CD4-positive, alpha-beta T cell treated with Interleukin-21 for 1 hour (primary cell): ENCODE data around the gene NDUFA3.
A peak's percentile ranks its signal among the peaks of the same experiment; 100 is the strongest.
"Not testable (repeated sequence)": the region's sequence is repeated elsewhere in the genome, so short reads cannot be mapped to it uniquely, and the experiment has no call there.

ENCODE experiments used
- DNase-seq: peaks from one replicate; pipeline ENCODE4 v3.0.0-alpha.2; 2020

The NDUFA3 gene

DNA sequence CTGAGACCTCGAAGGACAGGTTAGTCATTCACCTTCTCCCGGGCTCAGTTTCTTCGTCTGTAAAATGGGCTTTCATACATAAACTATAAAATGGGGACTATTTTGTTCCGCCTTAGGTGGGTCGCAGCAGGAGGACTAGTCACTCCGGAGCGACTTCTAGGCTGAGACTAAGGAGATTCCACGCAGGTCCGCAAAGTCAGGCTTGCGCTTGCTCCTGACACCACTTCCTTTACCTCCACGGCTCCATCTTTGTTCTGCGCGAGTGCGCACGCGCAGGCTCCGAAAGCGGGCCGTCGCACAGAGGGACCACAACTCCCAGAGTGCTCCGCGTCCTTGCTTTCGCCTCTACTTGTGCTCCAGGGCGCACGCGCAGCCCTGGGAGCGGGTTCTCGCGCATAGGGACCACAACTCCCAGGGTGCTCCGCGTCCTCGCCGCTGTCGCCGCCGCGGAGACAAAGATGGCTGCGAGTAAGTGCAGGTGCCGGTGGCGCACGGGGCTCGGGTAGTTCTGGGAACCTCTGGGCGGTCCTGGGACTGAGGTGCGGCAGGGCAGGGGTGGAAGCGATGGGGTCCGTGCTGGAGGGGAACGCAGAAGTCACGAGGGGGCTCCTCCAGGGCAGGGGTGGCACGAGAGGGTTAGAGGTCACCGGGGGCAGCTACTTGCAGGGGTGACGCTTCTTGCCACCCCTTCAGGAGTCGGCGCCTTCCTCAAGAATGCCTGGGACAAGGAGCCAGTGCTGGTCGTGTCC lies at the start of gene NDUFA3:
NDUFA3 (plus strand) TSS at position 435 of the 749 bp plus-strand sequence; CDS start at position 459, 24 bp downstream.
- DNase-seq = peak; percentile 99

DNA sequence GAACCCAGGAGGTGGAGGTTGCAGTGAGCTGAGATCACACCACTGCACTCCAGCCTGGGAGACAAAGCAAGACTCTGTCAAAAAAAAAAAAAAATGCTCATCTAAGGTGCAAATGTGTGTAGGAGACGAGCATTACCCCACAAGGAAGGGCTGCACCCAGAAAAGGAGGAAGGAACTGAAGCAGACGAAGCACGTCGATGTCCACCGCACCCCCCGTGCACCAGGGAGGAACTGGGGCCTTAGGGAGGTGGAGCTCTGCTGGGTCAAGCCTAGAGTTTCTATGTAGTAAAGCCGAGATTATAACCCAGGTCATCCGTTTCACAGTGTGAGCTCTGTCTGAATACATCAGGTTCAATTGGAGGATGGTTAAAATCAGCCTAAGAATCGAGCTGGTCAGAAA lies 40.0 kb upstream of the NDUFA3 start:
- DNase-seq = no peak

DNA sequence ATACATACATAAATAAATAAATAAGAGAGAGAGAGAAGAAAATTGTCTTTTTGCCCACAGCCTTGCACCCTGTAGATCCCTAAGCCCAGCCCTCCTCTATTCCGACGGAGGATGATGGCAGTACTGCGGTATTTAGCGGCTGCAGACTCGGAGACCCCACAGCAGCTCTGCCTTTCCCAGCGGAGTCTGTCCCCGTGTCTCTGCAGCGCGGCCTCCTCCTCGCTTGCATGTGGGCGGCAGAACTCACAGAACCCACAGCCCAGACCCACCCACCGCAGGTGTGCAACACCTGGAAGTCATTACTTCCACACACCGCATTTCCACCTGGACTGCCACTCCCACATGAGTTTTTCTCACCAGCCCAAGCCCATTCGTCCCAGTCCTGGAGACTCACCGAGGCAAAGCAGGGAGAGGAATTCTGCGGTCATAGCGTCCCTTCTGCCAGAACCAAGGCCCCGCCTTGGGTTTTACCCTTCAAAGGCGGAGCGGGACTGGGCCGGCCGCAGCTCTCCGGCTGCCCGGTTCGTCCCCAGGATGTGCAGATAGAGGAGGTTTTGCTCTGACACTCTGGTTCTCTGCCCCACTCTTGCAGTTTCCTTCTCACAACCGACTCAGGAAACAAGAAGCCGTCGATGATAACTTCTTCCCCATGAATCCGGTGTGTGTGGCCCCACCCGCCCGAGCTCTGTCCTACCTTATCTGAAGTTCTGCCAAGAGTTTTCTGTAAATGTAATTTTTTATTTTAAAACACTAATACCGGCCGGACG lies 39.1 kb upstream of the NDUFA3 start, which contains the start of gene VSTM1:
VSTM1 (minus strand) TSS at position 548 of the 767 bp plus-strand sequence; CDS start at position 428, 120 bp downstream.
- DNase-seq = no peak

DNA sequence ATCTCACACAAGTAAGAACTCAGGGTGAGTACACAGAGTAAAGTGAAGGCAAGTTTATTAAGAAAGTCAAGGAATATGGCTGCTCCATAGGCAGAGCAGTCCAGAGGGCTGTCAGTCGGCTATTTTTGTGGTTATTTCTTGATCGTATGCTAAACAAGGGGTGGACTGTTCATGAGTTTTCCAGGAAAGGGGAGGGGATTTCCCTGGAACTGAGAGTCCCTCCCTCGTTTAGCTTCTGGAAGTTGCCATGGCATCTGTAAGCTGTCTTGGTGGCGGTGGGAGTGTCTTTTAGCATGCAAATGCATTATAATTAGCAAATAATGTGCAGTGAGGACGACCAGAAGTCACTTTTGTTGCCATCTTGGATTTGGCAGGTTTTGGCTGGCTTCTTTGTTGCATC lies 33.2 kb upstream of the NDUFA3 start:
- no peak for DNase-seq

DNA sequence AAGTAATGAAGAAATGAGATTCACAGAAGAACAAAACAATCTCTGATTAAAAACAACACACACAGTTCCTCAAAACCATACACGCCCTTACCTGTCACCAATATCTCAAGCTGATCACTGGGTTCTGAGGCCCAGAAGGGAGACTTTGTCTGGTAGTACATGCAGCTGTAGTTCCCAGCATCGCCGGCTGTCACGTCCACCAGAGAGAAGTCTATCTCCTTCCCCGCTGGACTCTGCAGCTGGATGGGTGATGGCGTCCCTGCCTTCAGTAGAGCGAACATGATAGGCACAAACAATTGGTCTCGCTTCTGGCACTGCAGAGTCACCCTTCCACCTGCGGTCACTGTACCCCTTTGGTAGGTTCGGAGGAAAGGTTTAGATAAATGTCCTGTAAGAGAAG lies 28.8 kb upstream of the NDUFA3 start:
- no peak for DNase-seq

DNA sequence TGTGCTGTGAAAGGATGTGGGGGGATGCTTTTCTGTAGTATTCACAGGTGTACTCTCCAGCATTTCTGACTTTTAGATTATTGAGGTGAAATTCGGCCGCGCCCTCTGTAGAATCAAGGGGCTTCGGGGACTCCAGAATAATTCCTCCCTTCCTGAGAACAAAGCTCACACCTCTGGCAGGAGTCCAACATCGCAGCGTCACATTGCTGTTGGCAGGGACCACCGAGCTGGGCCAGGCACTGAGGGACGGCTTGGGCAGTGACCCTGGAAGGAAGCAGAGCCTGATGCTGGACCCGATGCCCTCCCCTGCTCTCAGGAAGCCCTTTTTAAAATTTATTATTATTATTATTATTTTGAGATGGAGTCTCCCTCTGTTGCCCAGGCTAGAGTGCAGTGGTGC lies 27.8 kb upstream of the NDUFA3 start:
- no peak for DNase-seq

DNA sequence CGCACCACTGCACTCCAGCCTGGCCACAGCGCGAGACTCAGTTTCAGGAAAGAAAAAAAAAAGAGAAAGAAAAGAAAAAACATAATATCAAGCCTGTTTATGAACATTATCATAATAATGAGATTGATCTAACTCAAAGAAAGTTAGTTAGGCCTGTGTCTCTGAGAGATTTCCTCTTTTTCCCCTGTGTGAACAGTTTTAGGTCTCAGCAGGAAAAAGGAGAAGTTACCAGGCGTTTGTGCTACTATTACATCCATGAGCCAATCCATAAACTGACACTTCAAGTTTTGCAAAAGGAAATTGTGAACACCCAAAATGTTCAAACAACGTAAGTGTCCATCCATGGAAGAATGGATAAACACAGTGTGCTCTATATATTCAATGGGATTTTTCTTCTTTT lies 25.3 kb upstream of the NDUFA3 start:
- DNase-seq = no peak

DNA sequence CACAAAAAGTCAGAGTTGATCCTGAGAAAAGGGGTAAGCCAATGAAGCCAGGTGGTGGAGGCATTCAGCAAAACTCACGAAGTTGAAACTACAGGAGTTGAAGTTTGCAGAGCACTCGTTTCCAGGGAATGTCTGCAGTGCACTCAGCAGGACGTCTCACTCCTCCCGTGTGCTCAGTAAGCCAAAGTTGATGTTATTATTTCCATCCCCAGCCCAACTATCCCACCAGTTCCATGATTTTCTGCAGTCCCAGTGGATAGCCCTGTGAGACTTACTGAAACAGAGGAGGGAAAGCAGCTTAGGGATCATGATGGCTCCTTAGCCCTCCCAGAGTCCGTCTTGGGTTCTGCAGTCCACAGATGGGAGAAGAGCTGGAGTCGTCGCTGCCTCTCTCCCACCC lies 21.6 kb upstream of the NDUFA3 start, which contains the start of gene TARM1:
TARM1 (minus strand) TSS at position 334 of the 400 bp plus-strand sequence; CDS start at position 309, 25 bp downstream.
- no peak for DNase-seq

DNA sequence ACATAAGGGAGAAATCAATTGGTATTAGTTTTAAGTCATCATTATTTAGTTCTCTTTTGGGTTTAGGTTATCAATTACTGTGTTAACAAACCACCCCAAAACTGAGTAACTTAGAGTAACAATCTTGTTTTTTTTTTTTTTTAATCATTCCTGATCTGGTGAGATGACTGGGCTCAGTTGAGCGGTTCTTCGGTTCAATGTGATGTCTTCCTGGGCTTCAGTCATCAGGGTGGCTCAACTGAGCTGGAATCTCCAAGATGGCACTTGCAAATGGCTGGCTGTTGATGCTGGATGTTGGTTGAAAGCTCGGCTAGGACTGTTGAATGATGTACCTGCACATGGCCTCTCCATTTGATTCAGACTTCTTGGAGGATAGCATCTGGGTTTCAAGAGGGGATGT lies 18.2 kb upstream of the NDUFA3 start:
- DNase-seq = no peak

DNA sequence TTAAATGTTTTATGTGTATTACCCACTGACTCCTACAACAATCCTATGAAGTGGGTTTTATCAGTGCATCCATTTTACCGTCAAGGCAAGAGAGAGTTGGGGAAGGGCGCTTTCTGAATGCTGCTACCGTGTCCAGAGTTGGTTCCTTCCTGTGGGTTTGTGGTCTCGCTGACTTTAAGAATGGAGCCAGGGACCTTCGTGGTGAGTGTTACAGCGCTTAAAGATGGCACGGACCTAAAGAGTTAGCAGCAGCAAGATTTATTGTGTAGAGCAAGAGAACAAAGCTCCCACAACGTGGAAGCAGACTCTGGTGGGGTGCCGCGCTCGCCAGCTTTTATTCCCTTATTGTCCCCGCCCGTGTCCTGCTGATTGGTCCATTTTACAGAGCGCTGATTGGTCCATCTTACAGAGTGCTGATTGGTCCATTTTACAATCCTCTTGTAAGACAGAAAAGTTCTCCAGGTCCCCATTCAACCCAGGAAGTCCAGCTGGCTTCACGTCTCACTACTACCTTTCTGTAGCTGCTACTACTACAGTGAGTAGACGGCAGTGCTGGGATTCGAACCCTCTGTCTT lies 8.1 kb upstream of the NDUFA3 start:
- no peak for DNase-seq

DNA sequence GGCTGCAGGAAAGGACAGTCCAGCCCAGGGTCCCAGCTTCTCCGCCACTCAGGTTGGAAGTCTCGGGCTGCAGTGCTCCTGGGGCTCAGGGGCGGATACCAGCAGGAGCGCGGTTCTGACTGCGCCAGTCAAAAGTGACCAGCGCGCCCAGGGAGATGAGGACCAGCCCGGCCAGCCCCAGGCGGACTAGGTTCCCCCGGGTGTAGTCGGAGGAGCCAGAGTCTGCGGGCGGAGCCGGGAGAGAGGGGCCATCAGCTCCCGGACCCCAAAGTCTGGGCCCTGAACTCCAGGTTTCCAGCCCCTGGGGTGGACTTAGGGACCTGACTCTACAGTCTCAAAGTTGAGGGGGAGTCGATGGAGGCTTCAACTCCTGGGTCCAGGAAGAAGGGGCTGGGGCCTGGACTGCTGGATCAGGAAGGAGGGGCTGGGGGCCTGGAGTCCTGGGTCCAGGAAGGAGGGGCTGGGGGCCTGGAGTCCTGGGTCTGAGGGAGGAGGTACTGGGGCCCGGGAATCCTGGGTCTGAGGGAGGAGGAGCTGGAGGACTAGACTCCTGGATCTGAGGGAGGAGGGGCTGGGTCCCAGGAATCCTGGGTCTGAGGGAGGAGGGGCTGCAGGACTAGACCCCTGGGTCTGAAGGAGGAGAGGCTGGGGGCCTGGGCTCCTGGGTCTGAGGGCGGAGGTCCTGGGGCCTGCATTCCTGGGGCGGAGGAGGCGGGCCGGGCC lies 7.4 kb upstream of the NDUFA3 start:
- DNase-seq = no peak

DNA sequence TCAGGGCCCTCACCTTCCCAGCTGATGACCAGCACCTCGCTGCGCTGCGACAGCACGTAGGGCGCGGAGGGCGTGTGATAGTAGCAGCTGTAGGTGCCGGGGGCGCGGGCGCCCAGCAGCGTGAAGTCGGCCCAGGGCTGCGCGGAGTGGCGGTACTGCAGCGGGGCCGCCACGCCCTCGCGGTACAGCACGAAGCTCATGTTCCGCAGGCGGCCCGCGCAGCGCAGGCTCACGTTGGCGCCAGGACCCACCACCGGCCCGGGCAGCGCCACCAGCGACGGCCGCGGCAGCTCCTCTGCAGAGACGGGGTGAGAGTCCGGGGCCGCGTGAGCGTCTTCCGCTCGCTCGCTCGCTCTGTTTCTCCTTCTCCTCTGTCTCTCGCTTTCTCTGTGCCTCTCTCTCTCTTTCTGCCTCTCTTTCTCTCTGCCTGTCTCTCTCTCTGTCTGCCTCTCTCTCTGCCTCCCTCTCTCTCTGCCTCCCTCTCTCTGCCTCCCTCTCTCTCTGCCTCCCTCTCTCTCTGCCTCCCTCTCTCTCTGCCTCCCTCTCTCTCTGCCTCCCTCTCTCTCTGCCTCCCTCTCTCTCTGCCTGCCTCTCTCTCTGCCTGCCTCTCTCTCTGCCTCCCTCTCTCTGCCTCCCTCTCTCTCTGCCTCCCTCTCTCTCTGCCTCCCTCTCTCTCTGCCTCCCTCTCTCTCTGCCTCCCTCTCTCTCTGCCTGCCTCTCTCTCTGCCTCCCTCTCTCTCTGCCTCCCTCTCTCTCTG lies 6.6 kb upstream of the NDUFA3 start:
- DNase-seq = peak; percentile 59

DNA sequence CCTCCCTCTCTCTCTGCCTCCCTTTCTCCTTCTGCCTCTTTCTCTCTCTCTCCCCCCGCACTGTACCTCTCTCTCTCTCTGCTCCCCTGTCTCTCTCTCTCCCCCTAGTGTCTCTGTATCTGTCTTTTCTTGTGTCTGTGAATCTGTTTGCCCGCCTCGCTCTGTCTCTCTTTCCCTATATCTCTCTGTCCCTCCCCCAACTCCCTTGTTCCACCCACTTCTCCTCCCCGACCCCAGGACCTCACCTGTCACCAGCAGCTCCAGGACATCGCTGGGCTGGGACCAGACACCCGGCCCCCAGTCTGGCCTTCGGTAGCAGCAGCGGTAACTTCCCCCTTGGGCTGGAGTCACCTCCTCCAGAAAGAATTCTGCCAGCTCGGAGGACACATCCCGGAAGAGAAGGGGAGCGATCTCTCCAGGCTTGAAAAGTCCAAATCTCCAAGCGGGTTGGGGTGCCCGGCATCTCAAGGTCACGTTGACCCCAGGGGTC lies 6.0 kb upstream of the NDUFA3 start:
- peak; percentile 55 for DNase-seq

DNA sequence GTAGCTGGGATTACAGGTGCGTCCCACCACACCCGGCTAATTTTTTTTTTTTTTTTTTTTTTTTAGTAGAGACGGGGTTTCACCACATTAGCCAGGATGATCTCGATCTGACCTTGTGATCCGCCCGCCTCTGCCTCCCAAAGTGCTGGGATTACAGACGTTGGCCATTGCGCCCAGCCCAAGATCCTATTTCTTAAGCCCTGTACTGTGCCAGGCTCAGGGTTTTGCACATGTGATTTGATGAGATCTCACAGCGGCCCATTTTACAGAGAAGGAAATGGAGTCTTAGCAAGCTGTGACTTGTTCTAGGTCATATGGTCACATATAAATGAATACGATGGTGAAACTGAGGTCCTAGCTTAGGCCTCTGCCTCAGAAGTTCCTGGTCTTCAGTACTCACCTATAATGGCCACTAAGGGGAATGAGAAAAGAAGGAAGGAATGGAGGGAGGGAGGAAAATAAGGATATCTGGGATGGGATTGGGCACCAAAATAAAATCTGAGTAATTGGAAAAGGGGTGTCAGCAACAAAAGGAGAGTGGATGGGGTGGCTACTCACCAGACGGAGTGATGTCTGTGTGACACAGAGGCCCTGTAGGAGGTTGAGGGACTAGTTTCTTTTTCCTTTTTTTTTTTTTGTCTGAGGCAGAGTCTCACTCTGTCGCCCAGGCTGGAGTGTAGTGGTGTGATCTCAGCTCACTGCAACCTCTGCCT lies 3.3 kb upstream of the NDUFA3 start:
- no peak for DNase-seq

DNA sequence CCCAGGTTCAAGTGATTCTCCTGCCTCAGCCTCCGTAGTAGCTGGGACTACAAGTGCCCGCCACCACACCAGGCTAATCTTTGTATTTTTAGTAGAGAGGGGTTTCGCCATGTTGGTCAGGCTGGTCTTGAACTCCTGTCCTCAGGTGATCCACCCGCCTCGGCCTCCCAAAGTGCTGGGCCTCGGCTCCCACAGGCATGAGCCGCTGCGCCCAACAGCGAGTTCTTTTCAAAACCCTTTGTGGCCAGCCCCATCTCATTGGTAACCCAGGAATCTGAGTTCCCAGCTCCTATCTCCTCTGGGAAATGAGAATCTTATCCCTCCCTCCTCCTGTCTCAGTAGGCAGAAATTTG lies 2.8 kb upstream of the NDUFA3 start:
- DNase-seq = not testable (repeated sequence)

DNA sequence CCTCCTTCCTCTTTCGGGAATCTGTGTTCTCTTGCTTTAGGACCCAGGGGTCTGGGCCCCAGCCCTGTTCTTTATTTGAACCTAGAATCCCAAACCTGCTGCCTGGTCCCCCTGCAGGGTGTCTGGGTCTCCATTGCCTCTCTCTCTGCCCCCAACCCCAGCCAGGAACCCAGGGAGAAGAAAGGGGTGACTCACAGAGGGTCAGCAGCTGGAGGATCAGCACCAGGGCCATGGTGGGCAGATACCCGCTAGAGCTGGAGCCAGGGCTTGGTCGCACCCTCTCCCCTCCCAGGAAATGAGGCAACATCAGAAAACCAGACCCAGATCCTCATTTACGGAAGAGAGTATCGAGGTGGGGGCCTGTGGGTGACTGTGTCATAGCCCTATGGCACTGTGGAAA lies 2.1 kb upstream of the NDUFA3 start, which contains the start of gene OSCAR:
OSCAR (minus strand) TSS at position 243 of the 400 bp plus-strand sequence; CDS start at position 232, 11 bp downstream.
- no peak for DNase-seq

DNA sequence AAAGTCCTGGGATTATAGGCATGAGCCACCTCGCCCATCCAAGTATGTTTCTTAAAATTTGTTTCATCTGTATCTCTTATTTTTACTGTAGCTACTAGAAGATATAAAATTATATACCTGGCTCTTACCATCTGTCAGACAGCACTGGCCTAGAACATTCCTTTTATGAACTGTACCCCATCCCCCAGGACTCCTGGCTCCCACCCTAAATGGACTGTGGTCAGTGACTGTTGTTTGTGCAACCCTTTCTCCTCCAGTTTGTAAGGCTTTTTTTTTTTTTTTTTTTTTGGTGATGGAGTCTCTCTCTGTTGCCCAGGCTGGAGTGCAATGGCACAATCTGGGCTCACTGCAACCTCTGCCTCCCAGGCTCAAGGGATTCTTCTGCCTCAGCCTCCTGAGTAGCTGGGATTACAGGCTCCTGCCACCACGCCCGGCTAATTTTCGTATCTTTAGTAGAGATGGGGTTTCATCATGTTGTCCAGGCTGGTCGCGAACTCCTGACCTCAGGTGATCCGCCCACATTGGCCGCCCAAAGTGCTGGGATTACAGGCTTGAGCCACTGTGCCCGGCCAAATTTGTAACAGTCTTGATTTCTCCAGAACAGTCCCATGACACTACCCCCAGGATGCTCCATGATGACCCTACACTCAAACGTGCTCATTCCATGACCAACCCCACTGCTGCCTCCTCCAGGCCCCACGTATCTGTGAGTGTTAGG lies 2.5 kb downstream of the NDUFA3 start:
- DNase-seq = no peak

DNA sequence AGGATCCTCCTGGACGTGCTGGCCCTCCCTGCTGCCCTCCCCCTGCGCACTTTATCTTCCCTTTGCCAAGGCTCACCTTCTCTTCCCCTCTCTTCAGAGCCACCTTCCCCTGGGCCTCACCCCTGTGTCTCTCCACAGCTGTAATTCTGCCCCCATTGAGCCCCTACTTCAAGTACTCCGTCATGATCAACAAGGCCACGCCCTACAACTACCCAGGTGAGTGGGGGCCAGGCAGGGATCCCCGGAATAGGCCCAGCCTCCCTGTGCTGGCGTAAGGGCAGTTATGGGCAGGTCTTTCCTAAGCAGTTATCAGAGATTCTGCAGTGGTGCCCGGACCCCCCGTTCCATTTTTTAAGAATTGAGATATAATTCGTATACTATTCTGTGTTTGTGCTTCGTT lies 3.1 kb downstream of the NDUFA3 start:
- no peak for DNase-seq

DNA sequence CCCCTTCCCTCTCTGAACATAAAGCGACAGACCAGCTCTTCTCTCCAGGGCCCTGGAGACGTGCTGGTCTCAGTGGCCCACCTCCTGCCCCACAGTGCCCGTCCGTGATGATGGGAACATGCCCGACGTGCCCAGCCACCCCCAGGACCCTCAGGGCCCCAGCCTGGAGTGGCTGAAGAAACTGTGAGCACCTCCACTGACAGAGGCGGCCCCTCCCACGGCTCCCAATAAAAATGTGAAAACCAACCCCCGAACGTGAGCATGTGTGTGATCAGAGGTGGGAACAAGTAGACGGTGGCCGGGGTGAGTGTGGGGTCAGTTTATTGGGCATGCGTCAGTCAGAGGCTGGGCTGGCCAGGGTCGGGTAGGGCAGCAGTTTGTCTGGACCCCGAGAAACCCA lies 4.1 kb downstream of the NDUFA3 start:
- DNase-seq = no peak

DNA sequence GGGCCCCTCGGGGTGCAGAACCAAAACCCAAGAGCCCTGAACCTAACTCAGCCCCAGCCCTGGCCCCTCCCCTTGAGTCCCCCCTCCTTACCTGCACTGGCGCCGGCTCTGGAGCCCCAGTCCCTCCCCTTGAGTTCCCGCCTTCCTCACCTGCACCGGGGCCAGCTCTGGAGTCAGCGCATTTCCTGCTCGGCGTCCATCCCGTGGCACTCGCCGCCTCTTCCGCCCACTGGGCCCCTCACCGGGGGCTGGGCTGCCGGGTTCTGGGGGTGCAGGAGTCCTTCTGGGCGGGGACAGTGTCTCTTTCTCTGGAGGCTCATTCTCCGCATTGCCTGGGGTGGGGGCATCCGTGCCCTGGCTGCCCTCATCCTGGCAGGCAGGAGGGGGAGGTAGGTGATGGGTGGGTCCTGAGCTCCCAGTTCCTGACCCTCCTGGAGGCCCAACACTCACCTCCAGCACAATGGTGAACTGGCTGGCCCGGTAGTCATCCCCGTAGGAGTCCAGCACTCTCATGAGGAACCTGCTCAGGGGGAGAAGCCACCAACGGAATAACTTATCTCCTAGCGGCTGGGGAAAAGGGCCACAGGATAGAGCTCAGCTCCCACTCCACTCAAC lies 5.3 kb downstream of the NDUFA3 start:
- no peak for DNase-seq
